HG02981 (cell line): ENCODE results near the gene ARMC8.

ENCODE experiments used
- ATAC-seq: cut with Tn5 transposase; IDR thresholded peaks from one replicate; pipeline ENCODE4 v1.9.1; 2021; ENCODE audit warnings: mild to moderate bottlenecking, moderate library complexity; ENCODE audit not compliant: unreplicated experiment

ARMC8 gene

GRCh38 chr3:138197524-138197923 lies 10.4 kb downstream of the ARMC8 start:
- no peak for ATAC-seq

GRCh38 chr3:138199851-138200250 lies 12.8 kb downstream of the ARMC8 start:
- no peak for ATAC-seq

GRCh38 chr3:138200424-138200823 lies 13.3 kb downstream of the ARMC8 start:
- ATAC-seq = no peak

GRCh38 chr3:138202945-138203701 lies 16.0 kb downstream of the ARMC8 start:
- no peak for ATAC-seq

GRCh38 chr3:138203938-138204337 lies 16.8 kb downstream of the ARMC8 start:
- no peak for ATAC-seq

- ATAC-seq = no peak
Observed at GRCh38 chr3:138205527-138205926, 18.4 kb downstream of the ARMC8 start.

- no peak for ATAC-seq
Observed at GRCh38 chr3:138206196-138206595, 19.1 kb downstream of the ARMC8 start.

- ATAC-seq = no peak
Observed at GRCh38 chr3:138210528-138210927, 23.4 kb downstream of the ARMC8 start.

- no peak for ATAC-seq
Observed at GRCh38 chr3:138213398-138214085, 26.4 kb downstream of the ARMC8 start.

GRCh38 chr3:138219255-138219654 lies 32.2 kb downstream of the ARMC8 start:
- no peak for ATAC-seq

- no peak for ATAC-seq
Observed at GRCh38 chr3:138220242-138220641, 33.1 kb downstream of the ARMC8 start.

GRCh38 chr3:138220788-138221187 lies 33.7 kb downstream of the ARMC8 start:
- ATAC-seq = no peak

- no peak for ATAC-seq
Observed at GRCh38 chr3:138222131-138222941, 35.2 kb downstream of the ARMC8 start.

- ATAC-seq = no peak
Observed at GRCh38 chr3:138222942-138223287, 35.8 kb downstream of the ARMC8 start.

GRCh38 chr3:138227650-138228049 lies 40.5 kb downstream of the ARMC8 start:
- no peak for ATAC-seq

GRCh38 chr3:138230525-138230924 lies 43.4 kb downstream of the ARMC8 start:
- ATAC-seq = no peak

- ATAC-seq = no peak
Observed at GRCh38 chr3:138232705-138233364, 45.7 kb downstream of the ARMC8 start.

- no peak for ATAC-seq
Observed at GRCh38 chr3:138234401-138235179, 47.5 kb downstream of the ARMC8 start.

GRCh38 chr3:138238711-138239110 lies 51.6 kb downstream of the ARMC8 start:
- ATAC-seq = no peak

GRCh38 chr3:138241061-138241460 lies 54.0 kb downstream of the ARMC8 start:
- no peak for ATAC-seq
